GM19468 (cell line): Measurements from ENCODE around the gene ITSN2.

Source experiments
- ATAC-seq: cut with Tn5 transposase; IDR thresholded peaks from one replicate; pipeline ENCODE4 v1.9.1; 2021; ENCODE audit warnings: mild to moderate bottlenecking, moderate library complexity, moderate number of reproducible peaks; ENCODE audit not compliant: unreplicated experiment; ENCODE audit errors: extremely low read depth

ITSN2 gene

DNA sequence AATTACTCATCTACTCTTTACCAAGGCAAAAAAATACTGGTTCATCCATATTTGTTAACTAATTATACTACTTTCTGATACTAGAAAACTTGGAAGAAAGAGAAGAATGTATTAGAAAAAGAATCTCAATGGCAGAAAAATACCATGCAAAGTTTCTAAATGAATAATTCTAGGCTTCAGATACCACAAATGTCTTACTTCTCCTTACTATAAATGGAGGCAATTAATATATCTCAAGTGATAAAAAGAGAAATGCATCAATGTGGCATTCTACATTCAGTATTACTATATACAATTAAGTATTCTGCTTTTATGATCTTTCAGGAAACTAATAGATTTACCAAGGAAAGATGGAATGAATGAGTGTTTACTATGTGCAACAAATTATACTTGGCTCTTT, 85.5 kb downstream of the ITSN2 start:
- ATAC-seq = no peak

DNA sequence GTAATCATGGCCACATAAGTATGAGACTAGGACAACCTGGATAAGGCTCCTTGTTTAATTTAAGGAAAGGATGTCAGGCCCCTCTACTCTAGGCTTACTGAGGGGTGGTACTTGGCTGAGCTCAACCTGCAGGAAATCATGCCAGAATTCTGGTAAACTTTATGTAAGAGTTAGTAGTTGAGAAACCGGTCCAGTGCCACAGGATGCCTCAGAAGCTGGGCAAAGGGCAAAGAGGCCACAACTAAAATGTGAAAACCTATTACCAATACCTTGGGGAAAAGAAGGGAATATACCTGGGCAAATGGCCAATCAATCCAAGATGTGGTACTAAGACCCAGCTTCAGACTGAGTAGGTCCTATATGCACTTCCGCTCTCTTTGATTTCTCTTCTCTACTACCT, 86.7 kb downstream of the ITSN2 start:
- ATAC-seq = no peak

DNA sequence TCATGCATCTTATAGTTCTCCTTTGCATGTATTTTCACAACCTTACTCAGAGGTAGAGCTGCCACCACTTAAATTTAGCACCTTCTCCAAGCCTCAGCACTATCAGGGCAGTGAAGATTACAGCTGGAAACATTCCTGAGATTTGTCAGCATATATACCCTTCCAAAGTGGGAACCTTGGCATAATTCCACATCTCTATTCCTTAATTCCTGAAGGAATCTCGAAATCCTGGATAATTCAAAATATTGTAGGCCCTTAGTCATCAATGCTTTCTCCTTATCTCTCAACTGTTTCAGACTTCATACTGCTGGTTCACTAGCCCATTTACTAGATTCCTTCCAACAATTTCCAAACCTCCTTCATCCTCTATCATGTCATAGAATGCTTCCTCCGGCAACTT, 87.4 kb downstream of the ITSN2 start:
- no peak for ATAC-seq

DNA sequence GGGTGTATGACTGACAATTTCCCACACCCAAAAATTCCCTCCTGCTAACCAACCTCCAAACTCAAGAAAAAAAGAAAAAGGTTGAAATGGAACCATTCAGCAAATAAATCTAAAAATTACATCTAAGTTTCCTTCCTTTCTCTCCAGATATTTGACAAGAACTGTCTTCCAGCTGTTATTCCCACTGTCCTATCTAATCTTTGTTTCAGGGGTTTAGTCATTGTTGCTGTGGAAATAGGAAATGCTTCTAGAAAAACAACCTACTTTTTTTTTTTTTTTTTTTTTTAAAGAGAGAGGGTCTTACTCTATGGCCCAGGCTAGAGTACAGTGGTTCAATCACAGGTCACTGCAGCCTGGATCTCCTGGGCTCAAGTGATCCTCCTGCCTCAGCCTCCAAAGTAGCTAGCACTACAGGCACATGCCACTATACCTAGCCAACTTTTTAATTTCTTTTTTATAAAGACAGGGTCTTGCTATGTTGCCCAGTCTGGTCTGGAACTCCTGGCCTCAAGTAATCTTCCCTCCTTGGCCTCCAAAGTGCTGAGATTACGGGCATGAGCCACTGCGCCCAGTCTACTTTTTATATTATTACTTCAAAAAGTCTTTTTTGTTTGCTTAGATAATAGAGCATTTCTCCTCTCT, 88.1 kb downstream of the ITSN2 start:
- ATAC-seq = no peak

DNA sequence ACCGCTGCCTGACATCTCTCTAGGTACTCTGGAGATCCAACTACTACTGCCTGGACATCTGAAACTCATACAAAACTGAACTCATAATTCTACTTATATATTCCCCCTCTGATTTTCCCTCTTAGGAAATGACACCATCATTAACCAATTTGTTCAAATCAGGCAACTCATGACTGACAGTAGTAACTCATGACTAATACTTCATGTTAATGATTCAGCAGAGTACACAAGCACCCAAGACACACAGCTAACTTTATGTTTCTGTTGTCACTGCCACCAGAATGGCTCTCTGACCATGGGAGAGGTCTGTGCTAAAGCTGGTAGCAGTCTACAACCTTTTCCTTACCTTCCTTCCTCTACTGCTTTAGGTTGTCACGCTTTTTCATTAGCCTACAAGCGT, 91.1 kb downstream of the ITSN2 start:
- ATAC-seq = no peak

DNA sequence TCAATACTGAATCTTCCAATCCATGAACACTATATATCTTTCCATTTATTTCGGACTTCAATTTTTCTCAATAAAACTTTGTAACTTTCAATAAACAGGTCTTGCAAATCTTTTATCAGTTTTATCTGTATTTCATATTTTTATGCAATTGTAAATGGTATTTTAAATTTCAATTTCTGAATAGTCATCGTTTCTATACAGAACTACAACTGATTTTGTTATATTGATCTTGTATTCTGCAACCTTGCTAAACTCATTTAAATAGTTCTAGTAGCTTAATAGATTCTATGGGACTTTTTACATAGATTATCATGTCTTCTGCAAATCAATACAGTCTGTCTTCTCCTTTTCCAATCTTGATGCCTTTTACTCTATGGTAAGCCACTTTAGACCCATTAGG, 95.1 kb downstream of the ITSN2 start:
- no peak for ATAC-seq

DNA sequence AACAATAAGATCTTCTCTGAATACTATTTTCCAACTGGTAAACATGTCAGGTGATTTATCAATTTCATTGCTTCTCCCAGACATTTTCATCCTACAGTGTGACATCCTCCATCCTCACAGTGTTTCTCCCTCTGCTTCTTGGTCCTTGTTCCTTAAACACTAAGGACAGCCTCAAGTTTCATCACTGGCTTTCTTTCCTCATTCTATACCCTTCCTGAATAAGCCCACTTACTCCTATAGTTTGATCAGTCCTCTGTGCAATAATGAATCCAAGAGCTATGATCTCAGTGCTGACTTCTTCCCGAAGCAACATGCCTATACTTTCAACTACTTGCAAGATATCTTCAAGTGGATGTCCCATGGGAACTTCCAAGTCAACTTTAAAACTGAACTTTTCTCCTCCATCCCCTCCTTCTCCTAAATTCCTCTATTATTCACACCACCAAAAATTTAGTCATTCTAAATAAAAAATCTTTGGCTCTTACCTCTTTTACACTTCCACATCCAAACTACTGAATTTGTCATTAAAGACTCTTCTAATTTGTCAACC, 97.8 kb downstream of the ITSN2 start:
- ATAC-seq = no peak

DNA sequence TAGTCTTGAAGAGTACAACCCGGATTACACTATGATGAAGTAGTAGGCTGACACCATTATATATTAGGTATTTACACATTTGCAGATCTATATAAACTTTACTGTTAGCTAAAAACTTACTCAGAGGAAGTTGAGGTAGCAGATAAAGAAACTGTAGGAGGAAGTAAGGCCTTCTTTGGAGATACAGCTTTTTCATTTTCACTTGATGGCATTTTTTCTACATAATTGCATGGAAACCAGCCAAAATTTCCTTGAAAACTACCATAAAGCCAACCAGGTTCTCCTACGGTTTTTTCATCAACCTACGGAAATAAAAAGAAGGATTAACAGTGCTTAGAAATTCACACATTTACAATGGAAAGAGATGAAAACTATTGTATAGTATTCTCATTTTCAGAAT, 98.9 kb downstream of the ITSN2 start:
- no peak for ATAC-seq

DNA sequence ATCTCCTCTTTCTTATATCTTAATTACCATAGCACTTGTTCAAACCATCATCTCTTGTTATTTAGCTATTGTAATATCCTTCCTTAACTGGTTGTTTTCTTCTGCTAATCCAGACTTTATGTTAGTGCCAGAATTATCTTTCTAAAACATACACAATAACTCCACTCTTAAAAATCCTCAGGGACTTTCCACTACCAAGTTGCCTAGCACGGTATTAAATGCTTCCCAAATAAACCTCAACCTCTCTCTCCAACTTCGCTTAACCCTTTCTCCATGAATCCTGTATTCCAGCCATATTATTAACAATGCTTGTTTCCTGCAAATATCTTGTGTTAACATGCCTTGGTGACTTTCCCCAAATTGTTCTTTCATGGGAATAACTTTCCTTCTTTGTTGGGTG, 101.0 kb downstream of the ITSN2 start:
- ATAC-seq = no peak

DNA sequence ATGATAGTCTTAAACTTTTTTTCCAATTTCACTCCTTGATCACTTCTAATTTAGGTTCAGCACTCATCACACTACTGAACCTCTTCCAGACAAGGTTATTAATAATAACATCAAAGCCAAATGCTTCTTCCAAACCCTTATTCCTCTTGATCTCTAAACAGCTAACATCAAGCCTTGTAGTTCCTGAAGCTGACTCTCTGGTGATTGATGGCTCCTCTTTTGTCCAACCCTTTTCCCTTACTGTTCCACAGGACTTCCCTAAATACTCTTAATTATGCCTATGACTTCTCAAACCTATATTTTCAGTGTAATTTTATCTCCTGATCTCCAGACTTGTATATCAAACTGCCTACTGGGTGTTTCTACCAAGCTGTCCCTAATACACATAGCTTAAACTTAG, 101.6 kb downstream of the ITSN2 start:
- ATAC-seq = no peak

DNA sequence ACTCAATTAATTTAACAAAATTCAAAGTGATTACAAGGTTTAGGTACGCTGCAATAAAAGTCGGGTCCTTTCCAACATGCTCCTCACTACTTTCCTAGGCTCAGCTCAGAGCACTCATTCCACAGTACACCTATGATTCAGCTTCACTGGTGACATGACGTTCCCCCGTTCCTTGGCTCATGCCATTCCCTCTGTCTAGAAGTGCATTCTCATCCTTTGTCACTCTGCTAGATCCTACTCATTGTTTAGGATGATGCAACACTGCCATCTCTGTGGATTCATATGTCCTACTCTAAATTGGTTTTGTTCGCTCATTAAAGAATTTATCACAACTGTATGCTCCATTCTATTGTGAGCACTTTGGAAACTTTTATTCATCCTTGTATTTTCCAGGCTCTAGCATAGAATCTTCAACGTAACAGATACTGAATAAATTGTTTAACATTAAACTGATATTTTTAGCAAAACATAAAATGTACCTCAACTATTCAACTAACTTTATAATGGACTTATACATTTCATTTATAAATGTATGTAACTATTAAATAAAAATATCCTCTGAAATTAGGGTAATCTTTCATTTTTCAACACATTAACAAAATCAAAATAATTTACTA, 106.9 kb downstream of the ITSN2 start:
- no peak for ATAC-seq

DNA sequence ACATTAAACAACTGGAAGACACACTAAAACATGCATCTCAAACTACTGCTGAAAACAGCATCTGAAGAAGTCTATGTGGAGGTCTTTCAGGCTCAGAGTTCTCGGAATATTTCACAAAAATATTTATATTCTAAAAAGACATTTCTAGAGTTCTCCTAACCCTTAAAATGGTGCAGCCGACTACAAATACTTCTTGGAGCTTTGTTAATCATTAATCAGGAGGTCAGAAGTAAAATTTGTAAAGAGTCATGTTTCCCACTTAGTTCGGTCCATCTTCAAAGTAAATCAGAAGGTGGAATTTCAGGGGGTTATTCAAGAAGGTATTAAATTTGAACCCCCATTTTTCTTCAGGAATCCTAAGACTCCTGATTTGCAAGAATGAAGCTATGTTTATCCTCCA, 112.7 kb downstream of the ITSN2 start:
- ATAC-seq = no peak

DNA sequence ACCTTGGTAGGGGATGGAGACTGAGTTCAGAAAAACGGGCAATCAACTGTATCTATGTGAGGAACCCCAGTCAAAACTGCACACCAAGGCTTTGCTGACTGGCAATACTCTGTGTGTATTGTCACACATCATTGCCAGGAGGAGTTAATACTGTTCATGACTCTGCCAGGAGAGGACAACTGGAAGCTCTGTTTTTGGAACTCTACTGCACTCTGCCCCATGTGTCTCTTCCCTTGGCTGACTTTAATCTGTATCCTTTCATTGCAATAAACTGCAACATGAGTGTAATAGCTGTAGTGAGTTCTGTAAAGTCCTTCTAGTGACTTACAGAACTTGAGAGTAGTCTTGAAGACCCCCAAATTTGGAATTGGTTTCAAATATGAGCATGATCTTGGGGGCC, 113.2 kb downstream of the ITSN2 start:
- ATAC-seq = no peak

DNA sequence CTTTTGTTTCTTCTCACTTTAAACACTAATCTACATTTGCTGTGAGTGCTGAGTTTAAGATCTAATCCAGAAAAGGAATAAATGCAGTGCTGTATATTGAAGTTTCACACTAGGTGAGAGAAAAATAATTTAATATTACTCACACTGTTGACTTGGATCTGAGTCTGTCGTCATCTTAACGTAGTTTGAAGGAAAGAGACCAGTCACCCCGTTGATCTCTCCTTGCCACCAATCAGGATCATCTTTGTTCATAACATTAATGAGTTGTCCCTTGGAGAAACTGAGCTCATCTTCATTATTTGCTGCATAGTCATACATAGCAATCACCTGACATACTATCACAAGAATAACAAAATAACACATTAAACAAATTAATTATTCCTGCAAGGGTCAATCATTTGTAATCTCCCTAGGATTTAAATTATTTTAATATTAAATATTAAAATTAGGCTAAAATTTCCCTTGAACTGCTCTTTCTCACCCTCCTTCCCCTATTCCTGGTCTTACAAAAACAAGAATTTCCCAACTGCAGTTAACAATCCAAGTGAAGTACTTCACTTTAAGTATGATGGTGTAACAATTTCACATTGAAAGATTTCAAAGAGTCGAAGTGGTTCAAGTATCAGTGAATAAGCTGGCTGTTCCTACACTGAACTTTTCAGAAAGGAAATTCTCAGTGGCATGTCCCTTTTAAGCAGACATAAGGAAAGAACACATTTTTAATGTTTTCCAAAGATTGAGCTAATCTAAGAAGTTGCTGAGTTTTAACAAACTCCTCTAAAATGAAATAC, 114.2 kb downstream of the ITSN2 start:
- no peak for ATAC-seq

DNA sequence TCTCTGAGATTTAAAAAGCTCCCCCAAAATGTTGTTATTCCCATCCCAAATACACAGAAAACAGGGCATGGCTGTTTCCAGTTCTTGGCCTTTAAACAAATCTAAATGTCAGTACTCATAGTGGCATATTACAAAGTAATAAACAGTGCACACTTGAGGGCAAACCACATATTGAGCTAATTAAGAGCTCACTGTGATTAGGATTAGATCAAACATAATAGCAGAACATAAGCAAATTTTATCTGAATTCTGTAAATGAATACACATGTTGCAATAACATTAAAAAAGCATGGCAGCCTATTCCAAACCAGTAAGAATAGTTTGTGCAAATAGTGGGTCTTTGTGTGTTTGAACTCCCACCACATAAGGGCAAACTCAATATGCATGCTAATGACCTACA, 118.8 kb downstream of the ITSN2 start:
- ATAC-seq = no peak

DNA sequence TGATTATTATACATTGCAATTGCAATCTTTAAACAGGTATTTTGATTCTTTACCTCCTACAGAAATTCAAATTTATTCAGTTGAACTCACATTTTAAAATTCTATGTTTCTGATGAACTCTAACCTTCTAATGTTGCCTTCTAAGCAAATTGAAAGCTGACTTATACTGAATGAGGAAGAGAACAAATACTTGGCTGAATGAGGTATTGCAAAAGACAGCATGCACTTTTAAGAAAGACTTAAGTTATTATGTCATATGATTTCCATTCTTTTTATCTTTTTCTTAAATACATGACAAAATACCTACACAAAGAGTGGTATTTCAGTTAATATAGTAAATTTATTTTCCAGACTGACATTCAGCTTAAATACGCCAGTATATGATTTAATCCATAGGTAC, 120.8 kb downstream of the ITSN2 start:
- no peak for ATAC-seq

DNA sequence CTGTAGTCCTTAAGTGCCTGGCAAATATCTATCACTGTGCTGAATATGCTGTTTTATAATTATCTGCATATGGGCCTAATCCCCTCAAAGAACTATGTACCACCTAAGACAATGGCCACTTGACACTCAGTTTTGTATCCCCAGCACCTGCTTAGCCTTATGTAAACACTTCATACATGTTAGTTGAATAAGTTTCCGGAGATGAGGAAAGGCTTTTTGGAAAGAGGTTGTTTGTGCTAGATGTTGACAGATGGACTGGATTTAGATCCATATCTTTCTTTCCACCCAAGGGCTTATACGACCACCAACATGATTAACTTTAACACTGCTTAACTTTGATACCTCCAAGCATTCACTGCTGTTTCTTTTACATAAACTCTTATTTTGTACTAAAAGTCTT, 122.2 kb downstream of the ITSN2 start:
- ATAC-seq = no peak

DNA sequence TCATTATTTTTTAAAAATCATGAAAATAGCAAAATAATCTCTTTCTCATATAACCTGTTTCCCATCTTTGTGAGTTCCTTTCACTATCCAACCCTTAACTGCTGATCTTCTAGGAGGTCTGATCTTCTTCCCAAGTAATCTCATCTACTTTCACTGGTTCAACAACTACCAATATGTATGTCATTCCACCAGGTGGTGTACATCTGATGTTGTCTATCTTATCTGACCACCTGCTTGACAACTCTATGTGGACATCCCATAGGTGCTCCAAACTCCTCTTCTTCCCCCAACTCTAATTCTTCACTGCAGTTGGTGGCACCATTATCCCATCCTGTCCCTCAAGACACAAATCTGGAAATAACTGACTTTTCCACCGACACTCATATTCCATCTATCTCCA, 123.0 kb downstream of the ITSN2 start:
- no peak for ATAC-seq

DNA sequence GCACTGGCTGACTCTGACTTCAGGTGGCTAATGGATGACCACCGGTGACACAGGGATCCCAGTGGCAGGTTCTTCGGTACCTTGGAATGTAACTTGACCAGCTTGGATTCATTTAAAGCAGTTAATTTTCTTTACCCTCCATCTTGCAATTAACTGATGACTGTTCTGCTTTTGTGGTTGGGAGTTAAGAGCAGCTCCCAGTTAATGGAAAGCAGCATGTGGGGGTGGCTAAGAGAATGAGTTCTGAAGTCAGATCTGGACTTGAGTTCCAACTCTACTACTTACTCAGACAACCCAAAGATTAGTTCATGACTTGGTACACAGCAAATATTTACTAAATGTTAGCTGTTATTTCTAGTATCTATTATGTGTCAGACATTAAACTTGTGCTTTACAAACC, 127.0 kb downstream of the ITSN2 start:
- no peak for ATAC-seq

DNA sequence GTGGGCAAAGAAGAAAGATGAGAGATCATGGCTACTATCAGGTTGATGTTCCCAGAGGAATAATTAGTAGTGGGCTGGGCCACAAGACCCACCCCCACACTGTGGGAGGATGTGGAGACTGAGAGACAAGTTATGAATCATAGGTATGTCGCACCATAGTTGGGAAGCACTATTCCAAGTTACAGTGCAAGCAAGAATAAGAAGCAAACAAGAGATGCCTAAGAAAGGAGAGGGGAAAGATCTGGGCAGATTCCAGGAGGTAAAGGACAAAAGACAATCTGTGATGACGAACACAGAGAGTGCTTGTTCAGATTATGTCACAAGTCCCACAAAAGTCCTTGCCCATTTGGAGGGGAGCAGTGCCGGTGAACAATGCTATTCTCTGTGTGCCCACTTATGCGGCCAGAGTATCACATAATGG, 128.9 kb downstream of the ITSN2 start:
- ATAC-seq = no peak

DNA sequence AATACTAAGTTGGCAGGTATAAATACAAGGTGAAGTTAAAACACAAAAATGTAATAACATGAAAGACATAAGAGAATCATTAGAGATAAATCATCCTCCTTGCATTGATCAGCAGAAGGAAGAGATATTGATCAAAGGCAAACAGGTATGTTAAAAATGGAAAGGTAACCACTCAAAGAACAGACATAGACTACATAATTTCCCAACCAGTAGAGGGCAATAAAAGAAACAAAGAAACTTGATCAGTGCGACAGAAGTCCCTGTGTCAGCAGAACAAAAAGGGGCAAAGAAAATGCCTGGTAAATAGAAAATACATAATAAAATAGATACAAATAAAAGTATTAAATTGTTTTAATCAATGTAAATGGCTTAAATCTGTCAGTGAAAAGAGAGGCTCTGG, 131.9 kb downstream of the ITSN2 start:
- no peak for ATAC-seq
